Psoas muscle (tissue), 8 donors: ENCODE data around the gene TIPARP. TPM values are rescaled to one million over a fixed set of nuclear protein-coding genes. Genes with fewer than 3 reads are reported as not detected.

Source experiments
- ATAC-seq, 4 donors: fragments of 200-7000 bp; cut with Tn5 transposase; one replicate each; pipeline ENCODE4 v1.9.1; 2020; ENCODE audit warnings: moderate library complexity in 3 of 4, mild to moderate bottlenecking in 2 of 4
- DNase-seq, 2 donors: peaks; one replicate each; pipeline ENCODE4 v3.0.0-alpha.2; 2020
- H3K27ac ChIP-seq: fragments of 200-600 bp; one replicate; pipeline ENCODE4 v1.8.0; 2022
- H3K27me3 ChIP-seq, 3 donors: fragments of 200-600 bp in 1 of 3; one replicate each; pipeline versions ENCODE4 v1.6.1 to v1.8.0; 2013 to 2022; ENCODE audit warnings: low read length in 2 of 3, mild to moderate bottlenecking in 2 of 3, moderate library complexity in 1 of 3; ENCODE audit not compliant: insufficient read depth in 3 of 3
- H3K36me3 ChIP-seq, 2 donors: fragments of 200-600 bp in 1 of 2; one replicate each; pipeline versions ENCODE4 v1.6.1 to v1.8.0; 2013 to 2022; ENCODE audit warnings: low read depth in 1 of 2, mild to moderate bottlenecking in 1 of 2, moderate library complexity in 1 of 2; ENCODE audit not compliant: insufficient read depth in 1 of 2
- H3K4me1 ChIP-seq: fragments of 200-600 bp; one replicate; pipeline ENCODE4 v1.8.0; 2022
- H3K4me3 ChIP-seq: fragments of 200-600 bp; one replicate; pipeline ENCODE4 v1.8.0; 2022; ENCODE audit warnings: mild to moderate bottlenecking
- H3K9me3 ChIP-seq: fragments of 200-600 bp; one replicate; pipeline ENCODE4 v1.8.0; 2022
- WGBS, 3 donors: extraction: QIAGEN DNeasy Blood & Tissue Kit; methylation state at CpG; one replicate each; pipeline versions ENCODE4 v1.1.6 to v1.1.7; 2013; 5-methylcytosine and 5-hydroxymethylcytosine counted together
- intact Hi-C, 2 donors: fragments of 100-400 bp; cut with DNase I; formaldehyde crosslinking; loops; one replicate each; pipeline versions ENCODE4 v1.11.0 to v1.14.2; 2022
- polyA plus RNA-seq, 3 donors: library from polyadenylated mRNA; stranded (reverse); fragments of 200-250 nt; gene quantifications; one replicate each; pipeline ENCODE4 v1.2.3, GENCODE V29; 2013
- total RNA-seq, 4 donors: library from RNA; stranded (reverse); fragmentation: NEBNext Ultra II Directional in 2 of 4; extraction: Animal tissue kit (Norgen Biotek cat#: 25700) in 2 of 4; gene quantifications; one replicate each; pipeline versions ENCODE4 v1.2.1 to v1.2.4, GENCODE V29; 2021 to 2023
- TF ChIP-seq, protein P1 (sequence below): fragments of 200-600 bp; IDR thresholded peaks from one replicate; pipeline ENCODE4 v1.8.0; 2022; ENCODE audit warnings: antibody characterized with exemption
- donor health status: healthy with polysubstance abuse.
- donor health status: DM: no; HTN: no; CAD: no; lungs with moderate emphysema.
- donor health status: Bipolar disorder and iron deficiency.
- donor health status: healthy.
- donor health status: DM: yes; HTN: yes; CAD: no.
- donor health status: DM: no; HTN: no; CAD: no.
- donor health status: DM: no; HTN: no; CAD: no.
- donor health status: DM: yes; HTN: yes; CAD: no.

The TIPARP gene
- total and polyA plus RNA-seq, 7 donors = 9.4 to 22.3 (median 15.0) TPM

DNA sequence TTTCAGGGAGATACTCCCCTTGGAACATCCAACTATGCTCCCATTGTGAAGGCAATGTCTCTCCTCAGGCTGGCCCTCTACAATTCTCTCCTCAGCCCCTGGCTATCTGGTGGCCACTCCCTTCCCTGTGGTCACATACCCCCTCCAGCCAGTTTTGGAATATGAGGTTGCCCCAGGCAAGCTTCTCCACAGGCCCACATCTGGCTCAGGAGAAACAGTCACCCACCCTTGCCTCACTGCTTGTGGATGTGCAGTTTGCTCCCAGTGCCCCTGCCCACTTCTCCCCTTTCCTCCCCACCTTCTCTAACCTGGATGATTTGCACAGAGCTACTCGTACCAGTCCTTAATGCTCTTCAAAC, 15.7 kb upstream of the TIPARP start:
- no peak for ATAC-seq
- DNase-seq = no peak
- 58 to 70% (median 67%) methylated on average over 1 of the region's 1 CpG for WGBS, 3 donors
- Histone ChIP-seq H3K4me3 (no peak overlapping the region), H3K9me3 (no peaks in the 10 kb centered on the region), H3K27ac (no peak overlapping the region), H3K27me3 (no peaks in the 10 kb centered on the region), H3K4me1 (no peaks in the 10 kb centered on the region), H3K36me3 (no peaks in the 10 kb centered on the region)
- intact Hi-C loops = loop anchor here in 1 of 2 donors (1.0 kb wide), 1 partner anchor 11 kb away; no protein-coding TSS in a partner anchor
- TF ChIP-seq, protein P1, sequence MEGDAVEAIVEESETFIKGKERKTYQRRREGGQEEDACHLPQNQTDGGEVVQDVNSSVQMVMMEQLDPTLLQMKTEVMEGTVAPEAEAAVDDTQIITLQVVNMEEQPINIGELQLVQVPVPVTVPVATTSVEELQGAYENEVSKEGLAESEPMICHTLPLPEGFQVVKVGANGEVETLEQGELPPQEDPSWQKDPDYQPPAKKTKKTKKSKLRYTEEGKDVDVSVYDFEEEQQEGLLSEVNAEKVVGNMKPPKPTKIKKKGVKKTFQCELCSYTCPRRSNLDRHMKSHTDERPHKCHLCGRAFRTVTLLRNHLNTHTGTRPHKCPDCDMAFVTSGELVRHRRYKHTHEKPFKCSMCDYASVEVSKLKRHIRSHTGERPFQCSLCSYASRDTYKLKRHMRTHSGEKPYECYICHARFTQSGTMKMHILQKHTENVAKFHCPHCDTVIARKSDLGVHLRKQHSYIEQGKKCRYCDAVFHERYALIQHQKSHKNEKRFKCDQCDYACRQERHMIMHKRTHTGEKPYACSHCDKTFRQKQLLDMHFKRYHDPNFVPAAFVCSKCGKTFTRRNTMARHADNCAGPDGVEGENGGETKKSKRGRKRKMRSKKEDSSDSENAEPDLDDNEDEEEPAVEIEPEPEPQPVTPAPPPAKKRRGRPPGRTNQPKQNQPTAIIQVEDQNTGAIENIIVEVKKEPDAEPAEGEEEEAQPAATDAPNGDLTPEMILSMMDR = no peak

DNA sequence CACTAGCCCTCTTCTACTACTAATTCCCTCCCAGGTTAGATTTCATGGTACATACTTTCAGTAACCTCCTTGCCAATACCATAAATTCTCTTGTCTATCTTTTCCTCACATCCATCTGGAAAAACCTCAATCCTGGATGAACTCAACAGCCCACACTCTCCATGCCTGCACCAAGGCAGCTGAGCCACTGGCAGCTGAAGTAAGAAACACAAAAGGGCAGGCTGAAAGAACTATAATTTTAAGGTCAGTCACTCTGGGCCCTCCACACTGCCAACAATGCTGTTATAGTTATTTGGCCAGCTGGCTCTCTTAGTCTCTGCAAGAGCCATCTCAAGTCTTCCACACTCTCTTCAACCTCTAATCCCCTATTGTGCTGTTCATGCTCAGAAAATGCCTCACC, 15.1 kb upstream of the TIPARP start:
- no peak overlapping the region for H3K27ac ChIP-seq

DNA sequence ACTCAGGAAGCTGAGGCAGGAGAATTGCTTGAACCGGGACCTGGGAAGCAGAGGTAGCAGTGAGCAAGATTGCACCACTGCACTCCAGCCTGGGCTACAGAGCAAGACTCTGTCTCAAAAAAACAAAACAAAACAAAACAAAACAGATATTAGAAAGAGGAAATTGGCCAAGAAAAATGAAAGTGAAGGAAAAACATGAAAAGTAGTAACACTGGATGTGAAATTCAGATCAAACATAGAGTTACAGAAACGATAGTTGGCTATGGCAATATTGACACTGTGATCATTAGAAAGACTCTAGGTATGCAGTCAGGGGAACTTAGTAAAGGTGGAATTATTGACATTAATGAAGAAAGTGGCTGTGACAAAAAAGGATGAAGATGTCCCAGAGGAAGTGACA, 13.2 kb upstream of the TIPARP start:
- ATAC-seq (no peak), DNase-seq (no peak)
- TF ChIP-seq, protein P1 = no peak
- intact Hi-C loops = no loop called here
- Histone ChIP-seq H3K36me3 (no peaks in the 10 kb centered on the region), H3K27ac (no peak overlapping the region), H3K4me3 (no peak overlapping the region), H3K27me3 (no peaks in the 10 kb centered on the region), H3K9me3 (no peaks in the 10 kb centered on the region), H3K4me1 (peaks cover 5% of the 10 kb centered on the region)
- 74 to 82% (median 82%) methylated on average over 2 of the region's 2 CpGs for WGBS, 3 donors

More for the DNA sequence above, 15.1 kb upstream of the TIPARP start:
- no peak overlapping the region for H3K4me3 ChIP-seq
- no peaks in the 10 kb centered on the region for H3K36me3 ChIP-seq
- no peak for ATAC-seq
- no peaks in the 10 kb centered on the region for H3K4me1 ChIP-seq
- no peaks in the 10 kb centered on the region for H3K9me3 ChIP-seq
- DNase-seq = no peak
- TF ChIP-seq, protein P1 = no peak
- no peaks in the 10 kb centered on the region for H3K27me3 ChIP-seq
- intact Hi-C loops = loop anchor here in 1 of 2 donors (1.0 kb wide), 1 partner anchor 12 kb away; no protein-coding TSS in a partner anchor

DNA sequence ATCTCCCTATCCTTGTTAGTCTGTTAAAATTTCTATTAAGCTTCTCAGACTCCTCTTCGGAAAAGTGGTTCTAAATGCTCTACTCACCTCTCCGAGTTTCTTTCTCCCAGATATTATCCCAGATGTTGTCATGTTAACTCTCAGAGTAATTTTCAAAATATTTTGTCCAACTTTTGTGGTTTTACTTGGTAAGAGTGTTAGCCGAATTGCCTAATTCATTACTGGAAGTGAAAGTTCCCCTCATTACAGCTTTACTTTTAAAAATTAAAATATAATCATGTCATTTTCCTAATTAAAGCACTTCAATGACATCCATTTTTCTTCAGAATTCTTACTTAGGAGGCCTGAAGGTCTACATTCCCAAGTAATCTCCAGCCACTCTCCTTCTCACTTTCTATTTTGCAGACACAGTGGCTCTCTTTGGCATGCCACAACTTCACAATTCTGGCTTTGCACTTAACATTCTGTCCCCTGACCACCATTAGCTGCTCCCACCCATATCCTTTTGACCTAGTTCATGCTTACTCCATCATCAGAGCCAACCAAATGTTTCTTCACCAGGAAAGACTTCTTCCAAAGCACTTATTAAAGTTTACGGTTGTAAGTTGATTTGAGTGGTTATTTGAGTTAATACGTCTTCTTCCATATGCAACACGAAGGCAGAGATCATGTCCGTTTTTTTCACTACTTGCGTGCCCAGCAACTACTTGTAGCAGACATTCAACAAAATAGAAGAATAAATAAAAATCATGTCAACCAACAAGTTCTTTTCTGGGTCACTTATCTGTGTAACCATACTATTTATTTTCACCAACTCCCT, 10.2 kb upstream of the TIPARP start:
- ATAC-seq = no peak

More for the DNA sequence above, 10.2 kb upstream of the TIPARP start:
- H3K4me1 ChIP-seq = peaks cover 5% of the 10 kb centered on the region
- TF ChIP-seq, protein P1 = no peak
- H3K36me3 ChIP-seq = no peaks in the 10 kb centered on the region
- no peaks in the 10 kb centered on the region for H3K9me3 ChIP-seq
- no peak for DNase-seq
- H3K27ac ChIP-seq = no peak overlapping the region
- H3K4me3 ChIP-seq = no peak overlapping the region
- WGBS, 3 donors = 88 to 92% (median 90%) methylated on average over 8 of the region's 8 CpGs
- intact Hi-C loops = no loop called here
- H3K27me3 ChIP-seq = no peaks in the 10 kb centered on the region
